Ishikawa (cell line): ENCODE measurements around the gene ARID5B.

Experiments used
- CREB1 ChIP-seq: IDR thresholded peaks from 2 replicates; pipeline ENCODE4 v1.6.1; 2012; ENCODE audit warnings: low read depth
- EP300 ChIP-seq: IDR thresholded peaks from 2 replicates; pipeline ENCODE4 v1.6.1; 2012; ENCODE audit warnings: borderline replicate concordance
- NFIC ChIP-seq: IDR thresholded peaks from 2 replicates; pipeline ENCODE4 v1.6.1; 2012
- REST ChIP-seq: IDR thresholded peaks from 2 replicates; pipeline ENCODE4 v1.6.1; 2012; ENCODE audit warnings: low read depth, mild to moderate bottlenecking
- TAF1 ChIP-seq: IDR thresholded peaks from 2 replicates; pipeline ENCODE4 v1.6.1; 2012; ENCODE audit warnings: low read depth, mild to moderate bottlenecking
- YY1 ChIP-seq: IDR thresholded peaks from 2 replicates; pipeline ENCODE4 v1.6.1; 2012; ENCODE audit warnings: low read depth

DNA sequence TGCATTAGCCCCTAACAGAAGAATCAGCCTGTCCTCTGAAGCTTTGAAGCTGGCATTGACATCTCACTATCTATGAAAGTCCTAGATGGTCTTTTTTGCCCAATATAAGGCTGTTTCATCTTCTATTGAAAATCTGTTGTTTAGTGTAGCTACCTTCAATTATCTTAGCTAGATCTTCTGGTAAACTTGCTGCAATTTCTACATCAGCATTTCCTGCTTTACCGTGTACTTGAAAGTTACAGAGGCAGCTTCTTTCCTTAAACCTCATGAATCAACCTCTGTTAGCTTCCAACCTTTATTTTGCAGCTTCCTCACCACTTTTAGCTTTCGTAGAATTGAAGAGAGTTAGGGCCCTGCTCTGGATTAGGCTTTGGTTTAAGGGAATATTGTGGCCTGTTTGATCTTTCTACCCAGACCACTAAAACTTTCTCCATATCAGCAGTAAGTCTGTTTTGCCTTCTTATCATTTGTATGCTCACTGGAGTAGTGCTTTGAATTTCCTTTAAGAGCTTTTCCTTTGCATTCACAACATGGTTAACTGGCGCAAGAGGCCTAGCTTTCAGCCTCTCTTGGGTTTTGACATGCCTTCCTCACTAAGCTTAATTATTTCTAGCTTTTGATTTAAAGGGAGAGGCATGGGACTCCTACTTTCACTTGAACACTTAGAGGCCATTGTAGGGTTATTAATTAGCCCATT lies 32.5 kb downstream of the ARID5B start:
- TF ChIP-seq EP300 (no peak), REST (no peak), YY1 (no peak), NFIC (no peak), CREB1 (no peak), TAF1 (no peak)
